NCI-H524 treated with DMSO at 0.1 percent for 48 hours (cell line): ENCODE data around the gene HHIPL1.
"Not testable (repeated sequence)": the region's sequence is repeated elsewhere in the genome, so short reads cannot be mapped to it uniquely, and the experiment has no call there.

ENCODE experiments used
- DNase-seq: peaks from one replicate; lab custom pipeline; 2025; lab: John Stamatoyannopoulos, UW

The HHIPL1 gene

DNA sequence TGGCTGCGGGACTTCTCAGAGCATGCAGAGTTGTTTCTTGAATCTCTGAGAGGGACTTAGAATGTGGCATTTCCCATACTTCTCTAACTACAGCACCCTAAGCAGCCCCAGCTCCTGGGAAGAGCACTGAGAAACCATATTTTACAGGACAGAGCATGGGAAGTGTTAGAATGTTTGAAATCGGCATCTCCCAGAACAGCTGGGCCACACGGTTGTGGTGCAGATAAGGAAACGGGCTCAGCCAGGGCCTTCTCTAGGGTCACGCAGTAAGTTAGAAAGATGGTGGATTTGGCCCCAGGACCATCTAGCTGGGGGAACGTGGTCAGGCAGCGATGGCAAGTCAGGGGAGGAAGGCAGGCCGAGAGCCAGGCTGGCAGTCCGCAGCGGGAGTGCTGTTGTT is 10.5 kb upstream of the HHIPL1 start:
- no peak for DNase-seq

DNA sequence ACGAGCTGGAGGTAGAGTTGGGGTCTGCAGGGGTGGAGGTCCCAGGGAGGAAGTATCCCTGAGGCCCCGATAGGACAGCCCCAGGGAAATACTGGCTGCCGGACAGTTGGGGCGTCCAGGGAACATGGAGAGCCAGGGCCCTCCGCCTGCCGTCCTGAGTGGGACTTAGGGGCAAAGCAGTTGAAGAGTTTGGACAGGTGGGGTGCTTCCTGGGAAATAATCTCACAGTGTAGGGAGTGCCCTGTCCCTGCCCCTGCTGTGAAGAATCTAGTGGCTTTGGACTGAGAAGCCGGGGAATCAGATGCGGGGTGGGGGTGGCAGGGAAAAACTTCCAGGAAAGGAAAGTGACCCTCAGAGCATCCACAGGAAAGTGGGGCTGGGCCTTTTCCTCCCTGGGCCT is 9.8 kb upstream of the HHIPL1 start:
- DNase-seq, result no peak

DNA sequence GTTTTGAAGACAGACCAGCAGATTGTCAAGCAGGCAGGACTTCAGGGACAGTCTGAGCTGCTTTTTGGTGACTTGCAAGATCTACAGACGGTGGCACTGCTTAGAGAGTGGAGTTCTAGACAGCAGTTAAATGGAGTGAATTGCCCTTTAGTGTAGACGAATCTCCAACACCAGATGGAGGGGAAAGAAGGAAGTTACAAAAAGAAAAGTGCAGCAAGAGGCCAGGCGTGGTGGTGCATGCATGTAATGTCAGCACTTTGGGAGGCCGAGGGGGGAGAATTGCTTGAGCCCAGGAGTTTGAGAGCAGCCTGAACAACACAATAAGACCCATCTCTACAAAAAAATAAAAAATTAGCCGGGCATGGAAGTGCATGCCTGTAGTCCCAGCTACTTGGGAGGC is 8.4 kb upstream of the HHIPL1 start:
- DNase-seq, result no peak

DNA sequence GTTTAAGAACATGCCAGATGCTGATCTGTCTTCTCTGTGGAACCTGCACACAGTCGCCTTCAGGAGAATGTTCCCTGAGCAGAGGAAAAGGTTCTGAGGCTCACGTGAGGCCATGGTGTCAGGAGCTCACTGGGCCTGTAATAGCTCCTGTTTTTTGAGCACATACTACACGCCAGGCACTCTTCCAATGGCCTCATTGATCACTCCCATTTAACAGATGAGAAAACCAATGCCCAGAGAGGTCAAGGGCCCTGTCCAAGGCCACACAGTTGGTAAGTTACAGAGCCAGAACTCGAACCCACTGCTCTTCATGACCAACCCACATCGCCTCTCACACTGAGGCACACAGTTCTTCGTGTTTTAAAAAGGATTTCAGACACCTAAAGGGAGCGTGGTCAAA is 7.3 kb upstream of the HHIPL1 start:
- no peak for DNase-seq

DNA sequence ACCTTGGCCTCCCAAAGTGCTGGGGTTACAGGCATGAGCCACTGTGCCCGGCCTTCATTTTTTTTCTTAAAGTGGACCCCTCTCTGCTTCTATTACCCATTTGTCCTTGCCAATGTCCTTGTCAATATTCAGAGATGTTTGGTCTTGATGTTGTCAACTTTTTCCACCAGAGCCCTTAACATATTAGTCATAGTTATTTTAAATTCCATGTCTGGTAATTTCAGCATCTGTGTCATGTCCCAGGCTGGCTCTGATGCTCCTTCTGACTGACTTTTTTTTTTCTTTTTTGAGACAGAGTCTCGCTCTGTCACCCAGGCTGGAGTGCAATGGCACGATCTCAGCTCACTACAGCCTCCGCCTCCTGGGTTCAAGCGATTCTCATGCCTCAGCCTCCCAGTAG is 2.2 kb upstream of the HHIPL1 start:
- DNase-seq, result not testable (repeated sequence)

DNA sequence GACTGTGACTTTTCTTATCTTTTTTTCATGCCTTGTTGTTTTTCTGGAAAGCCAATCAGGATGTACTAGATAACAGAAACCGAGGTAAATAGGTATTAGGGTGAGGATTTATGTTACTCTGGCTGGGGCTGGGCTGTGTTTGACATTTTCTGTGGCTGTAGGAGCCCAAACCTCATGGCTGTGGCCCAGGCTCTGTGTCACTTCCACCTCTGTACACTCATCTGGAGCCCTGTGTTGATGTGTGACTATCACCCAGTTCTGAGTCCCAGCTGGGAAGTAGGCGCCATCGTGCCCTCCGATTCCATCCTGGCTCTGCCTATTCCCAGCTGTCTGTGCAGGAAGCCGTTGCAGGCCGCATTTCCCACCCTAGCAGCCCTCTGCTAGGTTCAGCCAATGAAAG is 1.6 kb upstream of the HHIPL1 start:
- DNase-seq, result no peak

DNA sequence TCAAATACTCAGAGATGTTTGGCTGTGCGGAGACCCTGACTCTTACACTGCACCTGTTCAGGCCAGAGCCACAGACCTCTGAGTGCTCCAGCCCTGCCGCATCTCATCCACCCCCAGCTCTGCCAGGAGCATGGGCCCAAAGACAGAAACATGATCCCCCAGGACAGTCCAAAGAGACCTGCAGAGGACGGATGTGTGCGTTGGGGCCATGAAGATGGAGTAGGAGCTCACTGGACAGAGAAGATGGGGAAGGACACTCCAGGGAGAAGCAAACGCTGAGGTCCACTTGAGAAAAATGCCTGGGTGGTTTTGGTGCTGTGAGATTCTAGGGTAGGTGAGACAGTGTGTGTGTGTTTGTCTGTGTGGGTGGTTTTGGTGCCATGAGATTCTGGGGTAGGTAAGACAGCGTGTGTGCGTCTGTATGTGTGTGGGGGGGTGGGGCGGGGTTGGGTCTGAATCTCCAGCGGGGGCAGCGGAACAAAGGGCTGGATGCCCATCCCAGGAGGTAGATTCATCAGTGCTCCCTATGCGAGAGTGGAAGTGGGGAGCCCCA is 818 bp upstream of the HHIPL1 start:
- DNase-seq, result no peak

DNA sequence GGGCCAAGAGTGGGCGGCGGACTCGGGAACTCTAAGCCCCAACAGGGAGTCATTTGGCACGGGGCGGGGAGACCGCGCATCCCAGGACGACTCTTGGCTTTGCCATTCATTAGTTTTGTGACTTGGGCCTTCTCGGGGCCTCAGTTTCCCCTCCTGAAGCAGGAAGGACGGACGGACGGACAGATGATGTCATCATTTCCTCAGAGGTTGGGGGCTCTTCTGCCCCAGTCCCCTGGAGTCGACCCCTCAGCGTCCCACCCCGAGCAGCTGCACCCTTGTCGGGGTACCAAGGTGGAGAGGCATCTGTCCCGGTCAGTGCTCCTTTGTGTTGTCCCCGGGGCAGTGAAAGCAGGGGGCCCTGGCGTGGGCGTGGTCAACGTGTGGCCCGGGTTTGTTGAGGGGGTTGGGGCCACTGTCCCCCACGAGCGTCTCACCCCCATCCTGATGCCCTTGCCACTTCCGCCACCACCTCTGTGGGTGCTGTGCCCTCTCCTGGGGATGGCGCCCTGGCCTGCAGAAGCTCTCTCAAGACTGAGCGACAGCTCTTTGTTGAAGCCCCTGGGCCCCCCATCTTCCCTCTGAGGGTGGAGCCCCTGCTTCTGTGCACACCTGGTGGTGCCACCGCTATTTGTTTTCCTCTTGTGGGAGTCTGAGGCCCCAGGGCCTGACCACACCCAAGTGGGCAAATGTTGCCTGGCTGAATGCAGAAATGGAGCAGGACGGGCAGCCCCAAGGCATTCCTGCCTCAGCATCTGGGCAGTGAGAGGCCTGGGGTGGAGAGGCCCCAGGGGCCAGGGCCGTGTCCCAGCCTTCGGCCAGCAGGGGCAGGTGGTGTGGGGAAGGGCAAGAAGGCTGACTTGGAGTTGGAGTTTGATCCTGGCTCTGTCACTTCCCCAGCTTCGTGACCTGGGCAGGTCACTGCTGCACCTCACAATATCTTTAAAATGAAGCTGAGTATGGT is 896 bp downstream of the HHIPL1 start:
- no peak for DNase-seq

DNA sequence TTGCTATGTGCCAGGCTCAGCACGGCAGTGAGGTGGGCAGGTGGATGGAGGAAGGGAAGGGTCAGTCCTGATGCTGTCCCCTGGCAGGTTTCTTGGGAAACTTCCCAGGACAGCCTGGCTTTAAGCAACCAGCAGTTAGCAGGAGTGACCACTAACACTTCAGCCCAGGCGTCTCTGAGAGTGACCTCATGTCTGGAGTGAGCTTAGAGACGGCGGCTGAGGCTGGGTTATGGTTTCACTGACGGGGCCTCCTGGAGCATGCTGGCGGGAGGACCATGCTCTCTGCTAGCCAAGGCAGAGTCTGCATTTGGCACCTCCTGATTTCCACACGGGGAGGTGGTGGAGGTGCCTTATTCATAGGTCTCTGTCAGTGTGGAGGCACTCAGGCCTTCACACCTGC is 2.5 kb downstream of the HHIPL1 start:
- DNase-seq, result no peak

DNA sequence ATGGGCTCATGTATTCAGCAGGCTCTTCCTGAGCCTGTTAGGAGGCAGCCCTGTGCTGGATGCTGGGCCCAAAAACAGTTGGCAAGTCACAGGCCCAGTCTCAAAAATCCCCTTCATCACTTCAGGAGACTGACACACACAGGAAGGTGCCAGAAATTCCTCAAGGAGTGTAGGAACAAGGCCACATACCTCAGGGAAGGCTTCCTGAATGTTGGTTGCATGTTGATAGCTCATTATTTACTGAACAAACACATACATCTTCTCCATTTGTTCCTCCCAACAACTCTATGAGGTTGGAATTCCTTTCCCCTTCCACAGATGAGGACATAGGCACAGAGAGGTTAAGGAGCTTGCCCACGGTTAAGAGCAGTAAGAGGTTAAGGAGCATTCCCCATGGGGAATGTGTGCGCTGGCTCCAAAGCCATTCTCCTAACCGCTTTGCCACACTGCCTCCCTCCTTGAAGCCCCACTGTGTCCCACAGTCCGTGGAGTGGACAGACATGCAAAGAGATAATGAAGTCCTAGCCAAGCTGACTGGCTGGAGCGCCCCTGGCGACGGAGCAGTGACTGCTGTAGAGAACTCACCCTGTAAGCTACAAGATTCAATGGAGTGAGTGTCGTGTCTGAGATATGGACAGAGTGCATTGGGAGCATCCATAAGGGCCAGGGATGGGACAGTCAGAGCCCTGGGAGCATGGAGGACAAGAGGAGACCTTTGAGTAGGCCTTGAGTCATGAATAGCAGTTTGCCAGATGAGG is 3.3 kb downstream of the HHIPL1 start:
- DNase-seq, result no peak

DNA sequence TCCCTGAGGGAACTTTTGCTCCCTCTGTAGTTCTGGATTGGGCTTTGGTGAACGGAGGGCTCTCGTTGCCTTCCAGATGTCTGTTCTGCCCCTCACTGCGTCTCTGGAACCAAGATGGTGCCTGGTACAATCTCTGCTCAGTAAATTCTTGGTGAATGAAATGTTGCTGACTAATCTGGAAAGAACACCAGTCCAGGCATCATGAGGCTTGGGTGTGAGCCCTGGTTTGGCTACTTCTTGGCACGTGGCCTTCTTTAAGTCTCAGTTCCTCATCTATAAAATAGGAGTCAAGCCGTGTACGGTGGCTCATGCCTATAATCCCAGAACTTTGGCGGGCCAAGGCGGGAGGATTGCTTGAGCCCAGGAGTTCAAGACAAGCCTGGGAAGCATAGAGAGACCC is 4.3 kb downstream of the HHIPL1 start:
- DNase-seq, result no peak

DNA sequence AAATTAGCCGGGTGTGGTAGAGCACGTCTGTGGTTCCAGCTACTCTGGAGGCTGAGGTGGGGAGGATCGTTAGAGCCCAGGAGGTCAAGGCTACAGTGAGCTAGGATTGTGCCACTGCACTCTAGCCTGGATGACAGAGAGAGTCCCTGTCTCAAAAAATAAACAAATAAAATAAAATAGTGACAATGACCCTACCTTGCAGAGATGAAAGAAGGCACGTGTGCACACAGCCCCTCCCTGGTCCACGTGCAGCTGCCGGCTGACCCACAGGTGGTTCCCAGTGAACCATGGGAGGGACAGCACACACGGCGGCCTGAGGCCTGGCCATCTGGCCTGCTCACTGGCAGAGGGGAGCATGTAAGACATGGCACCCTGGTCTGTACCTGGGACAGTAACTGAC is 4.7 kb downstream of the HHIPL1 start:
- no peak for DNase-seq

DNA sequence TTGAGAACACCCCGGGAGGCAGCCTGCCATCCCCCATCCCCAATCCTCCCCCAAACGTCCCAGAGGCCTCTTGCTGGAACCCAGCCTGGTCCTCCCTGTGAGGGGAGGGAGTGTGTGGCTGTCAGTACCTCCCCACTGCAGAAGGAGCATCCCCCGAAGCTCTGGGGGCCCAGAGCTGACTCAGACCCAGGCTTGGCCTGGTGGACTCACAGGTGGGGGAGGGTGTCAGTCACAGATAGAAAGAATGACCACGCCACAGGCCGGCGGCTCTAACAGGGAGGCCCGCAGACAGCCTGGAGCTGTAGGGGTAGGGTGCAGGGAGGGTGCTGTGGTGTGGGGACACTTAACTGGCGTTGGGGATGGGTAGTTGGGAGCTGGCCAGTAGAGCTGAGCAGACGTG is 5.3 kb downstream of the HHIPL1 start:
- DNase-seq, result no peak

DNA sequence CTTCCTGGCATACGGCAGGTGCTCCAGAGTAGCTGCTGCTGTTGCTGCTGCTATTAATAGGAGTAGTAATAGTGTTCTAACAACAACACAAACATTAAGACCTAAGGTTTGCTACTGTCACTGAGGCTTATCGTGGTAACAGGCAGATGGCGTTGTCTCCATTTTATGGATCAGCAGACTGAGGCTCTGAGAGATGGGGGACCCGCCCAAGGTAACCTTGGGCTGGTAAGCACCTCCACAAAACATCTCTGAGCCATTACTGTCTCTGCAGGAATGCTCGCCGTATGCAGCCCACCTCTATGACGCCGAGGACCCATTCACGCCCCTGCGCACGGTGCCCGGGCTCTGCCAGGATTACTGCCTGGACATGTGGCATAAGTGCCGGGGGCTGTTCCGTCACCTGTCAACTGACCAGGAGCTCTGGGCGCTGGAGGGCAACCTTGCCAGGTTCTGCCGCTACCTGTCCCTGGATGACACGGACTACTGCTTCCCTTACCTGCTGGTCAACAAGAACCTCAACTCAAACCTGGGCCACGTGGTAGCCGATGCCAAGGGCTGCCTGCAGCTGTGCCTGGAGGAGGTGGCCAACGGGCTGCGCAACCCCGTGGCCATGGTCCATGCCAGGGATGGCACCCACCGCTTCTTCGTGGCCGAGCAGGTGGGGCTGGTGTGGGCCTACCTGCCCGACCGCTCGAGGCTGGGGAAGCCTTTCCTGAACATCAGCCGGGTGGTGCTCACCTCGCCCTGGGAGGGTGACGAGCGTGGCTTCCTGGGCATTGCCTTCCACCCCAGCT is 7.2 kb downstream of the HHIPL1 start:
- DNase-seq, result no peak

DNA sequence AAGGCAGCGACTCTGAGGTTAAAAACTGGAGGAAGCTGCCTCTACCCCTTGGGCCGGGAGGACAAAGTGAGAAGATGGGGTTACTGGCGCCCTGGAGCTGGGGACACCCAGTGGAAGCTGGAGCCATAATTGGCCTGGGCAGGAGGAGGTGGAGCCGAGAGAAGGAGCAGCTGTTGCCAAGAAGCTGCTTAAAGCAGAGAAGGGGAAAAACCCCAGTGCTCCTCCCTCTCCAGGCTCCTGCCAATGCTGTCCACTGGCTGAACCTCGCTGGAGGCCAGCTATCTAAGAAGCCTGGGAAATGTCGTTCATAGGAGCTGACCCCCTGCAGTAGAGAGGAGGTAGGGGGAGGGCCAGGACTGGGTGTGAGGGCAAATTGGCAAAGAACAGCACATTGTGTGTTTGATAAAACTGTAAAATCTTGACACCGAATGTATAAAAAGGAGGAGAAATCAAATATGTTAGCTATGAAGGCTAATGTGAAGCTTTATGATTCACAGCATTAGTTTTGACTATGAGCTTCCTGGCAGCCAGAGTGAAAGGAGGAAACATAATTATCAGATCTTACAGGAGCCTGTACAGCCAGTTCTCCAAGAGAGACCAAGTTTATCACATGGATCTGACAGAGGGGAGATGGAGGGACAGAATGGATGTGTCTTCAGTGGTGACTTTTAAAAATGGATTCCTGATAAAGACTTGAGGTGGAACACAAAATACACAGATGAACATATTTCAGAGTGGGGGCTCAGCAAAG is 9.5 kb downstream of the HHIPL1 start:
- DNase-seq, result peak; percentile 69

DNA sequence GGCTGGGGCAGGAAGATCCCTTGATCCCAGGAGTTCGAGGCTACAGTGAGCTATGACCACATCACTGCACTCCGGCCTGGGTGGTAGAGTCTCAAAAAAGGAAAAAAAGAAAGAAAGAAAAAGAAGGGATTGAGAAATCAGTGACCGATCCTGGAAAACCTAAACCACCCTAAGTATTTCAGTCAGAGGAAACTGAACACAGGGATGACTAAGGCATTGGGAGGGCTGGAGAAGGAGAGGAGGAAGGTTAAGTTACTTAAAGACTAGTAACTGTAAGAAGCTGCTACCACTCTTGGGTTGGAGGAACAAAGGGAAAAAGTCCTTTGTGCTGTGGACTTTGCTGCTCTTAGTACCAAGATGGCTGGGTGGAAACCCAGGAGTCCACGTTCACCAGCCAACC is 10.6 kb downstream of the HHIPL1 start:
- no peak for DNase-seq

DNA sequence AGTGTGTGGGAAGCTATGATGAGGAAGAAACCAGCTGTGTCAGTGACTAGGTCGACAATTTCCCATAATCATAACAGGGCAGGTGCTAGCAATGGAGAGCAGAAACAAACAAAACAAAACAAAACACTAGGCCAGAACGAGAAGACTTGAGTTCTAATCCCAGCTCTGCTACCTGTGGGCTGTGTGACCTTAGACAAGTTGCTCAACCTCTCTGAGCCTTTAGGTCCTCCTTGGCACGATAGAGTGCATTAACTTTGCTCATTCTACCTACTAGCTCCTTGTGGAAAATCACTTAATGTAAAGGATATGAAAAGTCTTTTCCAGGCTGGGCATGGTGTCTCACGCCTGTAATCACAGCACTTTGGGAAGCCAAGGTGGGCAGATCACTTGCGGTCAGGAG is 11.2 kb downstream of the HHIPL1 start:
- no peak for DNase-seq

DNA sequence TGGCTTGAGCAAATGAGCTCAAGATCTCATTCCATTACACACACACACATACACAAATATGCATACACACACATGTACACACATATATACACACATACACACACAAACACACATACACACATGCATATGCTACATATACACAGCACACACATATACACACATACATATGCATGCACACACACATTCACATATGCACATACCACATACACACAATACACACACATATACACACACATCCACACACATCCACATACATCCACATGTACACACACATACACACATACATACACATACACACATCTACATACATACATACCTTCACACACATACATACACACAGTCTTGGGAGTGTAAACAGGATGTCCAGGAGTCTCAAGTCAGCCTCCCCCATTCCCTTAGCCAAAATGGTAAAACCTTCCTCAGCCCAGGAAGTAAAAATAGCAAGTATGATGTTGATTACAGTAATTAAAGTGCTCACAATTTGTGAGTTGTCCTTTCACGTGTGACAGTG is 12.8 kb downstream of the HHIPL1 start:
- DNase-seq, result no peak

DNA sequence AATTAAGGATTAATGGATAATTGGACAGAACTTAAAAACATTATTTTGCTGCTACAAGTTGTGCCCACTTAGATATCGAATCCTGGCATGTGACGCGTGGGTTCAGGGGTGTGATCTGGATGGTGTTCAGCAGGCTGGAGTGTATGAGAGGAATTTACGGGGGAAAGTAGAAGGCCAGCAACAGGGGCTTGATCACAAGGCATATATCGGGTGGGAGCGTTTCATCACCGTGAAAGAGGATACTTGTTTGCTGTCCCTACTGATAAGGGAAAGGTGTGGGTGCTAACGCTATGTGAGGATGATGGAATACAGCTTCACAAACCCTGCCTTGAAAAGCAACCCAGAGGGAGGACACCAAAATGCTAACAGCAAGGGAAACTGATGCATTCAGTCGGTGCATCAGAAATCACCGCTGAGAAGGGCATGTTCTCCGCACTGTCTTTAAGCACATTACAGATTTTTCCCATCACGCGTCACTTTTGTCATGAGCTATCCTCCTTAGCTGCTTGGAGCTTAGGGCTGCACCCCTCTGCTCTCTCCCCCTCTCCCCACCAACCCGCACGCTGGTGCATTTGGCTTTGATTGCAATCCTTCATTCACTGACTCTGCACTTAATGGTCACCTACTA is 13.4 kb downstream of the HHIPL1 start:
- DNase-seq, result no peak

DNA sequence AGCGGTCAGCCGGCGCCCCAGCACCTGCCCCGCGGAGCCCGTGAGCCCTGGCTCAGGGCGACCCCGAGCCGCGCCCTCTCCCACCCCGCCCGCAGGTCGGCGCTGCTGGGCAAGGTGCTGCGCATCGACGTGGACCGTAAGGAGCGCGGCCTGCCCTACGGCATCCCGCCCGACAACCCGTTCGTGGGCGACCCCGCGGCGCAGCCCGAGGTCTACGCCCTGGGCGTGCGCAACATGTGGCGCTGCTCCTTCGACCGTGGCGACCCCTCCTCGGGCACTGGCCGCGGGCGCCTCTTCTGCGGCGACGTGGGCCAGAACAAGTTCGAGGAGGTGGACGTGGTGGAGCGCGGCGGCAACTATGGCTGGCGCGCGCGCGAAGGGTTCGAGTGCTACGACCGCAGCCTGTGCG is 14.4 kb downstream of the HHIPL1 start:
- DNase-seq, result no peak
